IPS-11a (cell line): ENCODE data around the gene ATF7.

Source experiments
- H3K4me3 ChIP-seq: one replicate; pipeline ENCODE4 v1.5.1; 2013; ENCODE audit warnings: low read depth, low read length, control low read depth

The ATF7 gene

DNA sequence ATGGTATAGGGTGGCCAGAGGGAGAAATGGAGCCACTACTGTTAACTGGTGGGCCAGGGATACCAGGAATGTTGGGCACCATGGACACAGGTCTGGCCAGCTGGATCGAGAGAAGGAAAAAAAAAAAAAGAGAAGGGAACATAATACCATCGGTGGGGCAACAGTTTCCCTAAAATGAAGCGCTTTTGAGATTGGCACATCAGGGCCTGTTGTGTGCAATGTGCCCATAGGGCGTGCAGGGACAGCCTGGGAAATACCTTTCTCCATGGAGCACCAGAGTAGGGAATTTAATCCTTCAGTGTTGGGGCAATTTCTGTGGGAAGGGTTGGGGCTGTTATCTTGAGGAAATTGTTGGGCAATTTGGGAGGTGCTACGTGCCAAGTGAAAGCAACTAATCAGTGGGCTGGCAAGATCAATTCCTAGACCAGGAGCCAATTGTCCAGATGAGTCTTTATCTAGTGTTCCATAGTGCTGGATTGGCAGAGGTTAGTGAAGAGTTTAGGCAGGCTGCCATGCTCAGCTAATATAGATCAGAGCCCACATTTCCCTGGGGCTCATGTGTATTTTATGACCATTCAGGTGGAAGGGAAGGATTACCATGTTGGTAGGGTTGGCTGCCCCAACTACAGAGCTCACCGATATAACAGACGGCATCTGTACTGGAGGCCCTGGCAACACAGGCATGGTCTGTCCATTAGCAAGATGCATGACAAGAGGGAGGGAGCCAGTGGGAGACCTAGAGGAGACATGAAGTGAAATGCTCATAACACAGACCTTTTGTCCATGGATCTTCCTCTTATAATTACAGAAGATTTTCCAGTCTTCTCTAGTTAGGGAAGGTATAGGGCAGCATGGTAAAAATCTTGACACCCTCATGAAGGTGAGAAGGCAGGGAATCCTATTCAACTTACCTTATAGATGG lies 93.4 kb downstream of the ATF7 start:
- no peak overlapping the region for H3K4me3 ChIP-seq

DNA sequence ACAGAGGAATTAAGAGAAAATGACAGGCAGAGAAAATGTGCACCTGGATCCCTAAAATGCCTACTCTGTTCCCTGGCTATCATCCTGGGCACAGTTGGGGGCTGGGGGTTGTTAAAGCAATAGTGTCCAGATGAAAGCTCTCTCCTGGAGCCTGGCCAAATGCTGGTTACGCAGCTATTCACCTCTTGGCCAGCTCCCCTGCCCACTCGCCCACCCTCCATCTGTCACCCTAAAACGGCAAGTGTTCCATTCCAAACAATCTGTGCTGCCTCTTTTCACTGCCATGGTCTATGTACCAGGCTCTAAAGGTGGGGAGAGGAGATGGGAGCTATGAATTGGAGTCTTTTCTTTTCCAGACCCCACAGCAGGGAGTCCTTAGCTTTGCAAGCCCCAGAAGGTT lies 94.2 kb downstream of the ATF7 start:
- no peak overlapping the region for H3K4me3 ChIP-seq

DNA sequence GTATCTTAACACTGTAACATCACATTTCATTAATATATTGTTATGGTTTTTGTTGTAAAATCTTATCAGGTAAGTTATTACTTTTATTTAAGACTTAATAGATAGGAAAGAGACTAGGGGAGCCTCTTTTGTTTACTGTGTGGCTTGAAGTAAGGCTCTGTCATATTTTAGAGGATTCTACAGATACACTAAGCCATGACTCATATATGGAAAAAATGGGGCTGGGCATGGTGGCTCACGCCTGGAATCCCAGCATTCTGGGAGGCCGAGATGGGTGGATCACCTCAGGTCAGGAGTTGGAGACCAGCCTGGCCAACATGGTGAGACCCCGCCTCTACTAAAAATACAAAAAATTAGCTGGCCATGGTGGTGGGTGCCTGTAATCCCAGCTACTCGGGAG lies 95.3 kb downstream of the ATF7 start:
- no peak overlapping the region for H3K4me3 ChIP-seq

DNA sequence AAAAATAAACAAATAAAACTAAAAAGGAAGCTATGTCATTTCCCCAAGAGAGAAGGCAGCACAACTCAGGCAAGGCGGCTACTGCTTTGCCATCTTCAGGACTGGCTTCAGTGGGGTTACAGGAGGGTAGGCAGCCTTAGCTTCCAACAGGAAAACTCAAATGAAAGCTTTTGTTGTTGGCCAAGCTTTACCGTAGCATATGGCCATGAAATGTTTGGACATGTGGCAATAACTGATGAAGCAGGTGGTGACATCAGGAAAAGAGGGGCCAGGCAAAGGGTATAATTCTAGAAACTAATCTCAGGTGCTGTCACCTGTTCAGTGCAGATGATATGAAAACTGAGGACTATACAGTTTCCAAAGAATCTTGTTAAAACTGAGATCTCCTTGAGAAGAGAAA lies 96.1 kb downstream of the ATF7 start:
- no peak overlapping the region for H3K4me3 ChIP-seq

DNA sequence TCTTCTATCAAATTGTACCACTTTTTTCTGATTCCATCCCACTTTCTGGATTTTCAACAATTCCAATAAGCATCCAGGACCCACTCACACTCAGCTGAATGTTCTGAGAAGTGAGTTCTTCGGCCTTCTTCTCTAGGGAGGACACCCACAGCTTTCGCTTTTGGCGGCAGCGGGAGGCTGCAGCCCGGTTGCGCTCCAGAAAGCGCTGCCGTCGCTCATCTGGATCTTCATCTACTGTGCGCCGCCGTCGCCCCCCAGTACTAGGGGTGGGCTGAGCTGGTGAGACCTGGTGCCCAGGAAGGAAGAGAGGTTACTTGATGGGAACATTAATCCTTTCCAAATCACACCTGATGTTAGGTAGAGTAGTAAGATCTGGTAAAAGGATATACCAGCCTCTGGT lies 101.7 kb downstream of the ATF7 start:
- H3K4me3 ChIP-seq, result no peak overlapping the region

DNA sequence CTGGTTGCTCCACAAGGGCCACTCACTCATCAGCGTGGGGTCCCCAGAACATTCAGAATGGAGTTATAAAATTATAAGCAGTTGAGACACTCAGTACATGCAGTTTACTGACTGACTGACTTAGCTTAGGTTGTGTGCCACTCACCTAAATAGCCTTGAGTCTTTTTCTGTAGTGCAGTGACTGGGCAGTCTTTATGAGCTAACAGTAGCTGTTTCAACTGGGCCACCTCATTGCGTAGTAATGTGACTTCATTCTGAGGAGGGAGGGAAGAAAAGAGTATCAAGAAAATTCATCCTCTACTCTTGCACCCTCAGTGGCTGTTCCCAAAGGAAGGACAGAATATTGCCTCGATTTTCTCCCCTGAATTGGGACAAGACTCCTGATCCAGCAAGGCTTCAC lies 103.1 kb downstream of the ATF7 start:
- H3K4me3 ChIP-seq, result no peak overlapping the region

DNA sequence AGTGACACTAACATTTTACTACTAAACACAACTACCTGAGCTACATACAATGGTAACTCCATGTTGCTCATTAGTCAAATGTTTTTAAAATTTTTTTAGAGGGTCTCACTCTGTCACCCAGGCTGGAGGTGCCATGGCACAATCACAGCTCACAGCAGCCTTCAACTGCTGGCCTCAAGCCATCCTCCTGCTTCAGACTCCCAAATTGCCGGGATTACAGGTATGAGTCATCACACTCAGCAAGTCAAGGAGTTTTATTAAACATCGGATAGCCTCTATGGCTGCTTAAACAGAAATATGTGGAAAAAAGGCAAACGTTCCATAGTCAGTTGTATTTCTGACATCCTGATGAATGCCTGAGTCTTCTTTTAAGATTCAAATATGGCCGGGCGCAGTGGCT lies 107.8 kb downstream of the ATF7 start:
- no peak overlapping the region for H3K4me3 ChIP-seq

DNA sequence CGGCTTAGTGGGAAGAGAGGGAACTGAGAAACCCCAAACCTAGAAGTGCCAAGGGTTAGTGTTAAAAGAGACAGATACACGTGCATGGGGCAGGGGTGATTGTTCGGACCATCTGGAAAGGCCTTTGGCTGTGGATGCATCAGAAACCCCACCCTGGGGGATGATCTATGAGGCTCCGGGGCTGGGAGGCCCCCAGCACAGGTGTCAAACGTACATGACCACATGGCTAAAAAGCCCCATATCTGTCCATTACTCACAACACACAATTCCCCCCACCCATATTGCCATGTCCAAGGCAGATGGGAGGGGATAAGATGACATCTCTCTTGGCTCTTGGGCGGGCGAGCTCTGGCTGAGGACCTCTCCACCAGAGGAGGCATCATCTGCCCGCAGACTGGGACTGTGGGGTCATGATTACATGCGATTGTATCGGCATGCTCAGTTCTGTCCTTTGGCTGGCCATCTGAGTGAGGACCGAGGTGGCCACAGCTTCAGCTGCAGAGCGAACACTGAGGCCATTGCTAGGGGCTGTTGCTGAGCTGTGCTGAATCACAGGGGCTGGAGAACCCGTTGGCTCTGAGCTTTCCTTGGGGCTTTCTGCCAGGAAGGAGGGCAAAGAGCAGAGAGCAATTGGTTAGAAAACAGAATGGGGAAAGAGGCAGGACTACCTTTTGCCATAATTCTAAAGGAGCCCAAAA lies 109.3 kb downstream of the ATF7 start:
- no peak overlapping the region for H3K4me3 ChIP-seq

DNA sequence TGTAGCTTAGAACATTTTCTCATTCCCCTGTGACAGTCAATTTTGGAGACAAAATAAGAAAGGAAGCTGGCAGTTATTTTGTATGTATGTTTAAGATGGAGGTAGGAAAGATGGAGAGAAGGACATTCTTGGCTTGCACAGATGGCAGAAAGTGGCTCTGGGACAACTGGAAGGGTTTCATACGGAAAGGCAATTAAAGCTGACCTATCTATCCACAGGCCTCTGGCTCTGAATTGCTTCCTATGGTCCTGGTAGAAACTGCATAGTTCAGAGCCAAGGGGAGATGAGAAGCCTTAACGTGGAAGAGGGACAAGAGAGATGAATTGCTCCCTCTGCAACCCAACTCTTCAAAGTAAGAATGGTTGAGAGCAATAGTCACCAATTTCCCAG lies 110.9 kb downstream of the ATF7 start:
- H3K4me3 ChIP-seq, result no peak overlapping the region

DNA sequence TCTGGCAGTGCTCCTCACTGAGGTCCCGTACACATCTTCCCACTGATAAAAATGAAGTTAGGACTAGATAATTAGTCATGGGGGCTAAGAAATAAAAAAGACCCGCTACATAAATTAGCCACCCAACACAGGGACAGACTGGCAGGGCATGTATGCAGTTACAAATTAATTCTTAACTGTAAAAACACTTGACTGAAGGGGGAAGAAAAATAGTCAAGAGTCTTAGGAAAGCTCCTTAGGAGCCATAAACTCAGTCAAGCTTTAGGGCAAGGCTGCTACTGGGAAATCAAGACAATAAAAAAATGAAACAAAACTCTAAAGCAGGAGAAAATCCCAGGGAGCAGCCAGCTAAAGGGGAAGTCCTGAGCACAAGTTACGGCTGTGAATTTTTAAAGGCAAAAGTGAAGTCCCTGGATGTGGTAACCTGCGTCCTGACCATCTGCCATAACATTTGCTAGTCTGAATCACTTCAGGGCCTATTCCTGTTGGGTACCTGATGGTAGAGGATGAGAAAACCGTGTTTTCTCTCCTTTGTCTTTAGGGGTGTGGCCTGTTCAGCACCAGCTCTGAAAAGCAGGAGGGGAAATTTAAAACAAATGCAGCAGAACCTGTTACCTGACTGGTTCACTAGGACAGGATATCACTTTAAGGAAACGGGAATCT lies 111.4 kb downstream of the ATF7 start:
- H3K4me3 ChIP-seq, result no peak overlapping the region

DNA sequence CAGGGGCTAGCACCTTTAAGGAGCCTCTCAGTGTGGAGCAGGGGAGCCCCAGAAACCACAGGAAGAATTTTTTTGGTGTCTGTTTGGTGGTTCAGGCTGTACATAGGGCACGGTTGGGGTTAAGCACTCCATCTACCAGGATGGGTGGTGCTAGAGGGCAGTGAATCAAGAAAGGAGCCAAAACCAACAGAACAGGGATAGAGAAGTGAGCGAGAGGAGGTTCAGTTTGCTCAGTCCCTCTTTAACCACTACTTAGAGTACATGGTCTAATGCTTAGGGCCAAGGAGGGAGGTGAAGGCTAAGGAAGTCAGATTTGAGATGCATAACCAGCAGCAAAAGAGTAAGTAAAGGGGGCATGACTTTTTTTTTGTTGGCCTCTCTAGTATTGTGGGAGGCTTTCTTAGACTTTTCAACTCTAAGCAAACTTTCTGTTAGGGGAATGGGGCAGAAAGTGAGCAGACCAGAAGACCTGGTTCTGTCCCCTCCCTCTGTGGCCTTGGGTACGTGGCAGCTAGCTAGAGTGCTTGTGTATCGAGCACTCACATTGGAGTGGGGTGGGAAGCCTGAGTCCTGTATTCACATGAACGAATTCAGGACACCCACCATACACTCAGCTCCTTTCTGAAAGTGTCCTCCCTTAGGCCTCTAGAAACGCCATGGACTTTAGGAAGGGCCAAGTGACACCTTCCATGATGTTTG lies 112.3 kb downstream of the ATF7 start:
- no peak overlapping the region for H3K4me3 ChIP-seq

DNA sequence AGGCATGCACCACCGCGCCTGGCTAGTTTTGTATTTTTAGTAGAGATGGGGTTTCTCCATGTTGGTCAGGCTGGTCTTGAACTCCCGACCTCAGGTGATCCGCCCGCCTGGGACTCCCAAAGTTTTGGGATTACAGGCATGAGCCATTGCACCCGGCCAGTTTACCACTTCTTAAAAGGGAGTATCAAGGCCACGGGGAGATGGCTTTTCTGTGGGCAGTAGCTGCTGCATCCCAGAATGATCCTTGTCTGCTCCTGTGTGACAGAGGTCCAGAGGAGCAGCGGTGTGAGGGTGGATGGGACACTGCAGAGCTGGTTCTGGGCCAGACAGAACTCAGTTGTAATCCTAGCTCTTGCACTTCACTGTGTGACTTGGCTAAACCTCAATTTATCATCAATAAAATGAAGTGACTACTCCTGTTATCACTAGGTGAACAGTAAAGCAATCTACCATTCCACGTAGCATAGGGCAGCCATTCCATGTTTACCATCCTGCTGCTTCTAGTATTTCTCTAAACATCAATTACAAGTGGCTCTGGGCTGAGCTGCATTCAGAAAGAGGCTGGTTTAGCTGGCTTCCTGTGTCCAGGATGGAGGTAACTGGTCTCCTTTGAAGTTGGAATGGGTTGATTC lies 115.9 kb downstream of the ATF7 start:
- no peak overlapping the region for H3K4me3 ChIP-seq

DNA sequence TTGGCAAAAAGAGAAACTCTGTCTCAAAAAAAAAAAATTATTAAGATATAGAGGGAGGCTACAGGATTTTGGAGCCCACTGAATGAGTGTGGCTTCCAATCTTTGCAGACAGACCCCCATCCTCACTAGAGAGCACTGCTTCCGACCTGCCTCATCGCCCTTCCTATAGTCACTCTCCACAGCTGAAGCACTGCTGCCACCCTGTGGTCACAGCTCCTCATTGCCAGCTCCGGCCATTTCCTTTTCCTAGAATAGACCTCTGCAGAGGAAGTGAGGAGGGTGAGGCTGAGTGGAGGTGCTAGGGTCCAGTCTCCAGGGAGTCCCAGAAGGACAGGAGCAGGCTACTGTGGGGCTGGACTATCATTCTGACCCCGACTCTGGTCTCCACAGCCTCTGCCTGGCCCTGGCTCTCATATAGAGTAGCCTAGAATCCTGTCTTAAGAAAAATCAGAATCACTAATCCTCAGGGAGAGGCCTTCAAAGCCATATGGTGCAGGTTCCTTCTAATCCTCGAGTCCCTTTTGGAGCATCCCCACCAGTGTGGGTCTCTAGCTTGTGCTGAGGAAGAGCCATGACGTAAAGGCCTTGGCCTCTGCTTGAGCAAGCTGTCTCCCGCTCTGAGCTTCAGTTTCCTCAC lies 117.5 kb downstream of the ATF7 start:
- no peak overlapping the region for H3K4me3 ChIP-seq

DNA sequence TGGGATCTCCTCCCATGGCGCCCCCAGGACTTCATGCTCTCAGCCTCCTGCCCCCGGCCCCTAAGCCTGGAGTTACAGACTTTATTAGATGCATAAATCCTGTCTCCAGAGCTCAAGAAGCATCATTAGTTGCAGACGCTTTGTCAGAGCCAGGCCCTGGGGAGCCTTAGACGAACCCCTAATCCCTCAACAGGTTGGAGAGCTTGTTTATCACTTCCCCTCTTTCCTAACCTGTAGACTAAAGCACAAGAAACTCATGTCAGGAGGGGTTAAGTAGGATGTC lies 118.6 kb downstream of the ATF7 start:
- H3K4me3 ChIP-seq, result no peak overlapping the region

DNA sequence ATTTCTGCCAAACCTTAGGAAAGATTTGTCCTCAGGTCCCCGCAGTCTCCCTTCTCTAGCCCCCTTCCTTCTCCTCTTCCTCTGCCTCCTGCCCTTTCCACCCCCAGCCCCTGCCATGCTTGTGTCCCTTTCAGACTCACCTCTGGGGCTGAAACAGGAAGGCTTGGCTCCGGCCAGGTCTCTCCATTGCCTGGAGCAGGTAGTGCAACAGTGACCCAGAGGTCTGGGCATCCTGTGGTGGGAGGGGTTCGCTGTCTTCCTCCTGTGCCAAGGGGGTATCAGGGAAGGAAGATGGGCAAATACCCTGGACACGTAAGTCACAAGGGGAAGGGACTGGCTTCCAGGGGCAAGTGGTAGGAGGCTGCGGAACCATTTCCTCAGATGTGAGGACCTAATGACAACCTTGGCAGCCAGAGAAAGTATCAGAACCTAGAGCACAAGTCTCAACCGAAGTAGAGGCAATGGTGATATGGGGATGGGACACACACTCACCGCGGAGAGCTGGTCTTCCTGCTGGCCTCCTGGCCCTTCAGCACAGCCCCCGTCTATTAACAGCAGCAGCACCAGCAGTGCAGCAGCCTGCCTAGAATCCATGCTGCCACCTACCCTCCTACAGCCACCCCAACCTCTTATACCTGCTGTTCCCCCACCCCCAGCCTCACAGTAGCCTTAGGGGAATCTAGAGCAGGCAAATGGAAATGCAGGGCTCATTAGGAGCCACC lies 119.1 kb downstream of the ATF7 start, which contains the start of gene NPFF:
NPFF (minus strand) TSS at position 604 of the 722 bp plus-strand sequence; CDS start at position 594, 10 bp downstream.
- H3K4me3 ChIP-seq, result no peak within 1 kb of the TSS

DNA sequence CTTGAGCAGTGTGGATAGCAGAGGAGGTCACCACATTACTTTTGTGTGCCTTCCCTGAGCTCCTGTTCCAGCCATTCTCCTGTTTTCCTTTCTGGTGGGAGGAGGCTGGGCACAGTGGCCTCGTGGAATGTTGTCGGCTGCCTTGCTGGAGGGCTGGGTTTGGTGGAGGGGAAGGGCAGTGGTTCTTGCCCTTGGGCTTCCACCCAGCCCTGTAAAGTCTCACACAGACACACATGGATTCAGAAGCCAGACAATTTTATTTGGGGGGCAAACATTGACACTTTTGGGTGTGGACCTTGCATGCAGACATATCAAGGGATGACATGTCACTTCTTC lies 119.8 kb downstream of the ATF7 start:
- no peak overlapping the region for H3K4me3 ChIP-seq

DNA sequence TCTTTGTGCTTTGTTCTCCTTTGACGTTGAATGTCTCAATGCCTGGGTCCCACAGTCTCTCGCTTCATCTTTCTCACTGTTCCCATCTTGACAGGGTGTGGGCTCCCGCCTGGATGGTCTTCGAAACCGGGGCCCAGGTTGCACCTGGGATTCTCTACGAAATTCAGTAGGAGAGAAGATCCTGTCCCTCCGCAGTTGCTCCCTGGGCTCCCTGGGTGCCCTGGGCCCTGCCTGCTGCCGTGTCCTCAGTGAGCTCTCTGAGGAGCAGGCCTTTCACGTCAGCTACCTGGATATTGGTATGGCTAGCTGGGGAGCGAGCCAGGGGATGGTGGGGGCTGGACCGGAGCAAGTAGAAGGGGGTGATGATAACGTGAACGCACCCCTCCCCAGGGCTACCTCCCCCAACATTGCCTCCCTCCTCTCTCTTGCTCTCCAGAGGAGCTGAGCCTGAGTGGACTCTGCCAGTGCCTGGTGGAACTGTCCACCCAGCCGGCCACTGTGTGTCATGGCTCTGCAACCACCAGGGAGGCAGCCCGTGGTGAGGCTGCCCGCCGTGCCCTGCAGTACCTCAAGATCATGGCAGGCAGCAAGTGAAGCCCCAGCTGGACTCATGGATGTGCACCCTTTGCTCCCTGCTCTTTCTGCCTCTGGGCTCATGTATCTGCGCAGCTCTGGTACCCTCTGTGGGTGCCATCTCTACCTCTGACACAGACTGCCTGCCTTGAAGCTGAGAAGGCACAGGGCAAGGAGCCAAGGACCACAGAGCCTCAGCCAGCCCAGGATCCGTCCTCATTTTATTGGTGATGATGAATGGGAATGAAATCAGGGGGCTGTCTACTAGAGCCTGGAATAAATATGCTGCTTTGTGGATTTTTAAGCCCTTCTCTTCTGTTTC lies 120.4 kb downstream of the ATF7 start:
- no peak overlapping the region for H3K4me3 ChIP-seq

DNA sequence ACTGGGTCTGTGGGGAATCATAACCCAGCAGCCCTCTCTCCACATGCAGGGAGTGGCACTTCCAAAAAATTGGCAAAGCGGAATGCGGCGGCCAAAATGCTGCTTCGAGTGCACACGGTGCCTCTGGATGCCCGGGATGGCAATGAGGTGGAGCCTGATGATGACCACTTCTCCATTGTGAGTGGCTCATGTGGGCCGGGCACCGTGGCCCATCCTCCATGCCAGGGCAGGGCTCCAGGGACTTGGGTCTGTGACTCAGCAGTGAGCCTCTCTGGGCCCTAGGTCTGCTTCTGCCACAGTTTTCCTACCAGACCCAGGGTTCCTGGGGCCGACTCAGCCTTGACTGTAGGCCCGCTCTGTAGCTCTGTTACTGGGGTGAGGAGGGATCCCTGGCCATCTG lies 121.1 kb downstream of the ATF7 start:
- no peak overlapping the region for H3K4me3 ChIP-seq
